HepG2 (cell line): Measurements from ENCODE around the gene SLBP. TPM values are rescaled to one million over a fixed set of nuclear protein-coding genes. Genes with fewer than 3 reads are reported as not detected.
A peak's percentile ranks its signal among the peaks of the same experiment; 100 is the strongest.

ENCODE experiments used
- ATAC-seq: fragments of 200-7000 bp; cut with Tn5 transposase; 3 replicates; pipeline ENCODE4 v1.9.1; 2020; ENCODE audit warnings: mild to moderate bottlenecking, moderate library complexity
- BruUV-seq: library from RNA; stranded (reverse); fragments of 400-500 nt; replicated peaks from 2 replicates; lab custom pipeline; 2021; lab: Mats Ljungman, UMichigan
- CTCF ChIA-PET: fragments of 300-600 bp; formaldehyde crosslinking; extraction: SDS; loops from one replicate; lab custom pipeline; 2021; ENCODE audit warnings: low total read pairs, inconsistent platforms, low intra/inter-chr PET ratio; lab: Yijun Ruan, JAX
- POLR2A ChIA-PET: fragments of 350-600 bp; sonication (Branson Sonifier 250); formaldehyde crosslinking; loops from one replicate; lab custom pipeline; 2020; ENCODE audit warnings: antibody characterized with exemption, inconsistent platforms; lab: Yijun Ruan, JAX
- DNase-seq: peaks from one replicate; pipeline ENCODE4 v3.0.0-alpha.2; 2015; ENCODE audit warnings: low spot score
- FAIRE-seq: peaks from 3 replicates; lab custom pipeline; 2011; peaks lifted over from hg19 to GRCh38; lab: Jason Lieb, UNC
- H2AFZ ChIP-seq: one replicate; pipeline ENCODE4 v1.6.1; 2011; ENCODE audit warnings: low read length, inconsistent platforms
- H3K27ac ChIP-seq: fragments of 300-600 bp; 3 replicates; pipeline ENCODE4 v1.8.0; 2011; ENCODE audit warnings: mixed run types, mild to moderate bottlenecking, mixed read lengths, low read length, inconsistent platforms; ENCODE audit not compliant: insufficient read depth; ENCODE audit errors: extremely low read length
- H3K27me3 ChIP-seq, 2 experiments: fragments of 200-600 bp in 1 of 2; 2 replicates in 1 of 2; 3 replicates in 1 of 2; pipeline versions ENCODE4 v1.6.0 to v1.8.0; 2011; ENCODE audit warnings: low read length in 2 of 2, mild to moderate bottlenecking in 2 of 2, moderate library complexity in 2 of 2, inconsistent platforms in 1 of 2; ENCODE audit not compliant: insufficient read depth in 2 of 2, control insufficient read depth in 1 of 2
- H3K36me3 ChIP-seq, 2 experiments: fragments of 200-600 bp in 1 of 2; replicated peaks in 1 of 2; 2 replicates in 1 of 2; 3 replicates in 1 of 2; pipeline versions ENCODE4 v1.5.1 to v1.8.0; 2011; ENCODE audit warnings: low read length in 2 of 2, inconsistent platforms in 1 of 2; ENCODE audit not compliant: insufficient read depth in 2 of 2, control insufficient read depth in 1 of 2
- H3K4me1 ChIP-seq: 2 replicates; pipeline ENCODE4 v1.5.1; 2012; ENCODE audit warnings: low read length, inconsistent platforms; ENCODE audit not compliant: insufficient read depth
- H3K4me2 ChIP-seq: 2 replicates; pipeline ENCODE4 v1.6.0; 2011; ENCODE audit warnings: low read depth, low read length, inconsistent platforms
- H3K4me3 ChIP-seq, 3 experiments: fragments of 200-600 bp in 1 of 3; sonication (generic), shearing (Covaris generic) in 1 of 3; replicated peaks in 1 of 3; 2 replicates each; pipeline ENCODE4 v1.5.1; 2011 to 2016; ENCODE audit warnings: low read length in 3 of 3, inconsistent platforms in 2 of 3, low read depth in 2 of 3, mild to moderate bottlenecking in 2 of 3, control low read depth in 1 of 3, mixed read lengths in 1 of 3; ENCODE audit not compliant: insufficient read depth in 1 of 3
- H3K79me2 ChIP-seq: one replicate; pipeline ENCODE4 v1.6.1; 2011; ENCODE audit warnings: low read length, inconsistent platforms; ENCODE audit not compliant: insufficient read depth
- H3K9ac ChIP-seq: 2 replicates; pipeline ENCODE4 v1.6.0; 2011; ENCODE audit warnings: mild to moderate bottlenecking, low read depth, low read length, inconsistent platforms; ENCODE audit not compliant: insufficient read depth
- H3K9me3 ChIP-seq: 2 replicates; pipeline ENCODE4 v1.5.1; 2012; ENCODE audit warnings: mild to moderate bottlenecking, low read length
- H4K20me1 ChIP-seq: 2 replicates; pipeline ENCODE4 v1.6.0; 2011; ENCODE audit warnings: inconsistent platforms, mild to moderate bottlenecking, low read length, moderate library complexity; ENCODE audit not compliant: insufficient read depth
- AGO2 ChIP-seq: fragments of 200-400 bp; formaldehyde crosslinking; optimal IDR thresholded peaks from 2 replicates; pipeline ENCODE3; 2017; ENCODE audit warnings: mild to moderate bottlenecking, low read depth, low read length, moderate library complexity
- AKAP8 ChIP-seq: sonication (generic); formaldehyde crosslinking; IDR thresholded peaks from 2 replicates; pipeline ENCODE4 v1.5.1; 2020; ENCODE audit warnings: mild to moderate bottlenecking, missing genetic modification reagents
- ATF7 ChIP-seq, 2 experiments: fragments of 450-650 bp in 1 of 2; sonication (generic) in 1 of 2; formaldehyde crosslinking in 1 of 2; IDR thresholded peaks; 2 replicates each; pipeline versions ENCODE4 v1.4.0 to v1.6.1; 2016 to 2020; ENCODE audit warnings: antibody characterized with exemption in 1 of 2, mild to moderate bottlenecking in 1 of 2, missing genetic modification reagents in 1 of 2
- ERF ChIP-seq: IDR thresholded peaks from 2 replicates; pipeline ENCODE4 v1.6.1; 2018; ENCODE audit warnings: missing biosample characterization, missing genetic modification reagents
- GFI1 ChIP-seq: sonication (generic); formaldehyde crosslinking; IDR thresholded peaks from 2 replicates; pipeline ENCODE4 v1.5.0; 2020; ENCODE audit warnings: missing genetic modification reagents, mild to moderate bottlenecking, borderline replicate concordance
- HNRNPL ChIP-seq: fragments of 200-400 bp; formaldehyde crosslinking; IDR thresholded peaks from 2 replicates; pipeline ENCODE4 v1.6.1; 2017; ENCODE audit warnings: mild to moderate bottlenecking, low read depth, low read length
- NCOA1 ChIP-seq: sonication (generic); formaldehyde crosslinking; IDR thresholded peaks from 2 replicates; pipeline ENCODE4 v1.9.0; 2021; ENCODE audit warnings: missing genetic modification reagents
- RBM22 ChIP-seq: fragments of 200-400 bp; formaldehyde crosslinking; optimal IDR thresholded peaks from 2 replicates; pipeline ENCODE3; 2017; ENCODE audit warnings: mild to moderate bottlenecking, low read length, moderate library complexity
- RXRA ChIP-seq: sonication (generic); formaldehyde crosslinking; IDR thresholded peaks from 2 replicates; pipeline ENCODE4 v1.5.1; 2020; ENCODE audit warnings: missing genetic modification reagents
- SMAD1 ChIP-seq: sonication (generic); formaldehyde crosslinking; IDR thresholded peaks from 2 replicates; pipeline ENCODE4 v1.4.0; 2020; ENCODE audit warnings: missing genetic modification reagents, low read depth, mild to moderate bottlenecking, borderline replicate concordance
- ZFP1 ChIP-seq: IDR thresholded peaks from 2 replicates; pipeline ENCODE4 v1.6.1; 2016
- ZNF263 ChIP-seq: sonication (generic); formaldehyde crosslinking; IDR thresholded peaks from 2 replicates; pipeline ENCODE4 v1.4.0; 2020; ENCODE audit warnings: missing genetic modification reagents
- ZNF296 ChIP-seq: sonication (generic); formaldehyde crosslinking; conservative IDR thresholded peaks from 2 replicates; pipeline ENCODE4 v1.5.0; 2020; ENCODE audit warnings: mild to moderate bottlenecking, missing genetic modification reagents
- WGBS: methylation state at CpG from one replicate; pipeline ENCODE4 v1.1.6; 2017; ENCODE audit warnings: low lambda C conversion rate; 5-methylcytosine and 5-hydroxymethylcytosine counted together
- in situ Hi-C: cut with HindIII; loops from 2 replicates; pipeline ENCODE4 v1.10.0; 2017; ENCODE audit warnings: low pct_unique_long_range_greater_than_20kb; ENCODE audit not compliant: extremely low pct_ligation_motif_present
- intact Hi-C: fragments of 100-400 bp; cut with micrococcal nuclease; formaldehyde crosslinking; loops from one replicate; pipeline ENCODE4 v1.10.0; 2022; ENCODE audit not compliant: unreplicated experiment
- polyA plus RNA-seq, 8 experiments: library from polyadenylated mRNA; depleted of rRNA in 3 of 8; stranded (reverse) in 7 of 8; unstranded in 1 of 8; fragments of >200 nt; fragmentation: Illumina TruSeq in 4 of 8; extraction: Trizol in 4 of 8; gene quantifications; 2 replicates each; pipeline versions ENCODE4 v1.2.1 to v1.2.3, GENCODE V29; 2011 to 2016; ENCODE audit warnings: low read depth in 4 of 8, missing spikeins in 1 of 8, mixed read lengths in 1 of 8; ENCODE audit not compliant: insufficient read depth in 1 of 8
- total RNA-seq, 5 experiments: library from RNA; depleted of rRNA; stranded (reverse); fragments of >200 nt; fragmentation: Illumina TruSeq; extraction: Trizol; gene quantifications; 2 replicates each; pipeline ENCODE4 v1.2.3, GENCODE V29; 2016; ENCODE audit warnings: low read depth in 1 of 5
- TF ChIP-seq, protein P1 (sequence below): sonication (generic); formaldehyde crosslinking; IDR thresholded peaks from 2 replicates; pipeline ENCODE4 v1.4.0; 2020; ENCODE audit warnings: missing genetic modification reagents, borderline replicate concordance
- TF ChIP-seq, protein P2 (sequence below): sonication (generic); formaldehyde crosslinking; IDR thresholded peaks from 2 replicates; pipeline ENCODE4 v1.8.0; 2022; ENCODE audit warnings: mild to moderate bottlenecking, missing genetic modification reagents, moderate library complexity
- TF ChIP-seq, protein P3 (sequence below): sonication (generic); formaldehyde crosslinking; conservative IDR thresholded peaks from 2 replicates; pipeline ENCODE4 v1.4.0; 2020; ENCODE audit warnings: missing genetic modification reagents

The SLBP gene
- total and polyA plus RNA-seq, 2 of the 13 experiments (the other 11 are each of a cell fraction or from before 2014, with no cell fraction given), result 43.9 to 104 TPM

DNA sequence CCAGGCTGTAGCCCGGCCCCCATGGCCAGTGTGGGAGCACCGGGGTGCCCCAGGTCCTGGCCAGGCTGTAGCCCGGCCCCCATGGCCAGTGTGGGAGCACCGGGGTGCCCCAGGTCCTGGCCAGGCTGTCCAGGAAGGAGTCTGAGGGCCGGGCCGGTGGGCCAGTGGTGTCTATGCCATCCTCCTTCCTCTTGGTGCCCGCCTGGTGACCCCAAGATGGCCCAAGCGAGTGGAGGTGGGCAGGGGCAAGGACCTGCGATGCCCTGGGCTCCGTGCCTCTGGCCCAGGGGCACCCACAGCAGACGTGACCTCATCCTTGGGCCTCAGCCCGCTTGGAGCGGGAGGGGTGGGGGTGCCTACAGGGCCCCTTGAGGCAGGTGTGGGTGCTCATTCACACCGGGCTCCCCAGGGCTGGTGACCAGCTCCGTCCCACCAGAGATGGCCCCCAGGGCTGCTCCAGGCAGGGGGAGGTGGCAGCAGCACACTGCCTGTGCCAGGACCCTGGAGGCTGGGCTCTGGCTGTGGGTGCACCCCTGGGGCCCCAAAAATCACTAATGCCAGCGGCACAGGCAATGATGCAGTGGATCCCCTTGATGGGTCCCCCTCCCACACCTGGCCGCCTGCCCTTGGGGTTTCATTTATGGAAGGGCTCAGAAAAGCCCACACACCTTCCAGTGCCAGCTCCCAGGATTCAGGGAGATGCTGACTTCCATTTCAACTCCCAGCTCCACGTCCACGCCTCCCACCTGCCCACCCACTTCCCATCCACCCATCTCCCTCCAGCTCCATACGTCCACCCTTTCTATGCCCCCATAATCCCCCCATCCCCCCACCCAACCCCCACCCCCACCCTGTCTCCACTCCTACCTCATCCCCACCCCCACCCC, 45.0 kb upstream of the SLBP start:
- POLR2A ChIA-PET, result interaction anchor here (0.7 to 34.3 kb wide), 4 partner anchors 10 to 97 kb away, joined by 3 to 1258 read pairs (median 8); partner anchors contain the start of gene FGFR3
- WGBS, result 58% methylated on average over 12 of the region's 20 CpGs
- in situ Hi-C loops, result loop anchor here (10.0 kb wide), 1 partner anchor 48 kb away; no protein-coding TSS in a partner anchor

DNA sequence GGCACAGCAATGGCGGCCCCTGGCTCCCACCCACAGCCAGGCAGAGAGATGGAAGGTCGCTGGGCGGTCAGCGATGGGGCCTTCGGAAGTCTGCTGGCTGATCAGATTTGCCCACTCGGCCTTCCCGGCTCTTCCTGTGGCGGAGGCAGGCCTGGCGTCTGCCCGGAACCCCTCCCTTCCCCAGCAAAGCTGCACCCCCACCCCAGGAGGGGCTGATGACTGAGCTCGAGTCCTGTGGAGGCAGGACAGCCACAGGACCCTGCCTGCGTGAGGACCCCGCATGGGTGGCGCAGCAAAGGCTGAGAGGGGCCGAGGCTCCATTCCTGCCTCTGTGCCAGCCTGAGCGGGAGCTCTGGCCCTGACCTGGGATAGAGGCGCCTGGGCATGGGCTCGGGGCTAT, 44.0 kb upstream of the SLBP start:
- intact Hi-C loops (no loop called here), in situ Hi-C loops (loop anchor here (10.0 kb wide), 1 partner anchor 49 kb away; no protein-coding TSS in a partner anchor)
- Histone ChIP-seq H3K4me2 (no peak overlapping the region), H3K4me1 (peaks cover 95% of the 10 kb centered on the region), H3K79me2 (no peaks in the 10 kb centered on the region), H3K9me3 (no peaks in the 10 kb centered on the region), H3K27ac (no peak overlapping the region), H2AFZ (no peak overlapping the region), H3K36me3 (no peaks in the 10 kb centered on the region), H3K27me3 (no peaks in the 10 kb centered on the region; a peak in 1 of 5 replicates), H3K4me3 (no peak overlapping the region), H4K20me1 (no peaks in the 10 kb centered on the region), H3K9ac (no peak overlapping the region)
- ATAC-seq (no peak), DNase-seq (no peak), FAIRE-seq (no peak)
- 40% methylated on average over 2 of the region's 18 CpGs for WGBS
- ChIA-PET POLR2A (interaction anchor here (1.3 to 34.3 kb wide), 2 partner anchors 10 to 33 kb away, joined by 4 to 1258 read pairs; partner anchors contain the start of gene FGFR3), CTCF (no interaction called here)
- BruUV-seq, result no TSS peak
- TF ChIP-seq RXRA (CRISPR knock-in tag) (peak; percentile 34; the same call in 1 of the 2 replicates), NCOA1 (CRISPR knock-in tag) (no peak), ERF (CRISPR knock-in tag) (no peak)
- TF ChIP-seq, protein P1, sequence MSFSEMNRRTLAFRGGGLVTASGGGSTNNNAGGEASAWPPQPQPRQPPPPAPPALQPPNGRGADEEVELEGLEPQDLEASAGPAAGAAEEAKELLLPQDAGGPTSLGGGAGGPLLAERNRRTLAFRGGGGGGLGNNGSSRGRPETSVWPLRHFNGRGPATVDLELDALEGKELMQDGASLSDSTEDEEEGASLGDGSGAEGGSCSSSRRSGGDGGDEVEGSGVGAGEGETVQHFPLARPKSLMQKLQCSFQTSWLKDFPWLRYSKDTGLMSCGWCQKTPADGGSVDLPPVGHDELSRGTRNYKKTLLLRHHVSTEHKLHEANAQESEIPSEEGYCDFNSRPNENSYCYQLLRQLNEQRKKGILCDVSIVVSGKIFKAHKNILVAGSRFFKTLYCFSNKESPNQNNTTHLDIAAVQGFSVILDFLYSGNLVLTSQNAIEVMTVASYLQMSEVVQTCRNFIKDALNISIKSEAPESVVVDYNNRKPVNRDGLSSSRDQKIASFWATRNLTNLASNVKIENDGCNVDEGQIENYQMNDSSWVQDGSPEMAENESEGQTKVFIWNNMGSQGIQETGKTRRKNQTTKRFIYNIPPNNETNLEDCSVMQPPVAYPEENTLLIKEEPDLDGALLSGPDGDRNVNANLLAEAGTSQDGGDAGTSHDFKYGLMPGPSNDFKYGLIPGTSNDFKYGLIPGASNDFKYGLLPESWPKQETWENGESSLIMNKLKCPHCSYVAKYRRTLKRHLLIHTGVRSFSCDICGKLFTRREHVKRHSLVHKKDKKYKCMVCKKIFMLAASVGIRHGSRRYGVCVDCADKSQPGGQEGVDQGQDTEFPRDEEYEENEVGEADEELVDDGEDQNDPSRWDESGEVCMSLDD, result no peak
- TF ChIP-seq, protein P2, sequence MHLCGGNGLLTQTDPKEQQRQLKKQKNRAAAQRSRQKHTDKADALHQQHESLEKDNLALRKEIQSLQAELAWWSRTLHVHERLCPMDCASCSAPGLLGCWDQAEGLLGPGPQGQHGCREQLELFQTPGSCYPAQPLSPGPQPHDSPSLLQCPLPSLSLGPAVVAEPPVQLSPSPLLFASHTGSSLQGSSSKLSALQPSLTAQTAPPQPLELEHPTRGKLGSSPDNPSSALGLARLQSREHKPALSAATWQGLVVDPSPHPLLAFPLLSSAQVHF (CRISPR knock-in tag), result no peak
- TF ChIP-seq, protein P3, sequence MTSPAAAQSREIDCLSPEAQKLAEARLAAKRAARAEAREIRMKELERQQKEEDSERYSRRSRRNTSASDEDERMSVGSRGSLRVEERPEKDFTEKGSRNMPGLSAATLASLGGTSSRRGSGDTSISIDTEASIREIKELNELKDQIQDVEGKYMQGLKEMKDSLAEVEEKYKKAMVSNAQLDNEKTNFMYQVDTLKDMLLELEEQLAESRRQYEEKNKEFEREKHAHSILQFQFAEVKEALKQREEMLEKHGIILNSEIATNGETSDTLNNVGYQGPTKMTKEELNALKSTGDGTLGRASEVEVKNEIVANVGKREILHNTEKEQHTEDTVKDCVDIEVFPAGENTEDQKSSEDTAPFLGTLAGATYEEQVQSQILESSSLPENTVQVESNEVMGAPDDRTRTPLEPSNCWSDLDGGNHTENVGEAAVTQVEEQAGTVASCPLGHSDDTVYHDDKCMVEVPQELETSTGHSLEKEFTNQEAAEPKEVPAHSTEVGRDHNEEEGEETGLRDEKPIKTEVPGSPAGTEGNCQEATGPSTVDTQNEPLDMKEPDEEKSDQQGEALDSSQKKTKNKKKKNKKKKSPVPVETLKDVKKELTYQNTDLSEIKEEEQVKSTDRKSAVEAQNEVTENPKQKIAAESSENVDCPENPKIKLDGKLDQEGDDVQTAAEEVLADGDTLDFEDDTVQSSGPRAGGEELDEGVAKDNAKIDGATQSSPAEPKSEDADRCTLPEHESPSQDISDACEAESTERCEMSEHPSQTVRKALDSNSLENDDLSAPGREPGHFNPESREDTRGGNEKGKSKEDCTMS, result no peak

More for the DNA sequence above, 45.0 kb upstream of the SLBP start:
- ATAC-seq, result no peak
- H3K36me3 ChIP-seq, result no peaks in the 10 kb centered on the region
- H3K27ac ChIP-seq, result no peak overlapping the region
- BruUV-seq, result no TSS peak
- H3K4me3 ChIP-seq, result no peak overlapping the region; a peak in 1 of 6 replicates
- no peak for DNase-seq
- H3K9ac ChIP-seq, result no peak overlapping the region
- H3K4me2 ChIP-seq, result 0 out of 2 replicates have a peak overlapping the region, but pooled peaks have one; percentile 12
- no peaks in the 10 kb centered on the region for H3K79me2 ChIP-seq
- no peak for FAIRE-seq
- no peaks in the 10 kb centered on the region; a peak in 1 of 5 replicates for H3K27me3 ChIP-seq
- CTCF ChIA-PET, result no interaction called here
- no peaks in the 10 kb centered on the region for H3K9me3 ChIP-seq
- no peaks in the 10 kb centered on the region for H4K20me1 ChIP-seq
- intact Hi-C loops, result no loop called here
- TF ChIP-seq ZNF296 (CRISPR knock-in tag) (no peak), ATF7 (IDR thresholded peaks at IDR 0.05) (no peak), ATF7 (CRISPR knock-in tag; IDR thresholded peaks at IDR 0.05) (no peak), ZNF263 (0 out of 2 replicates have a peak, but pooled peaks have one; percentile 42), AKAP8 (CRISPR knock-in tag) (peak; percentile 36; the same call in 1 of the 2 replicates), AGO2 (peak; percentile 61), GFI1 (CRISPR knock-in tag) (no peak), HNRNPL (0 out of 2 replicates have a peak, but pooled peaks have one; percentile 27), ZFP1 (no peak), SMAD1 (CRISPR knock-in tag) (0 out of 2 replicates have a peak, but pooled peaks have one; percentile 41), RBM22 (no peak)
- no peak overlapping the region for H2AFZ ChIP-seq
- peaks cover 91% of the 10 kb centered on the region for H3K4me1 ChIP-seq
